Measurements from ENCODE around the gene BBOF1.

DNA sequence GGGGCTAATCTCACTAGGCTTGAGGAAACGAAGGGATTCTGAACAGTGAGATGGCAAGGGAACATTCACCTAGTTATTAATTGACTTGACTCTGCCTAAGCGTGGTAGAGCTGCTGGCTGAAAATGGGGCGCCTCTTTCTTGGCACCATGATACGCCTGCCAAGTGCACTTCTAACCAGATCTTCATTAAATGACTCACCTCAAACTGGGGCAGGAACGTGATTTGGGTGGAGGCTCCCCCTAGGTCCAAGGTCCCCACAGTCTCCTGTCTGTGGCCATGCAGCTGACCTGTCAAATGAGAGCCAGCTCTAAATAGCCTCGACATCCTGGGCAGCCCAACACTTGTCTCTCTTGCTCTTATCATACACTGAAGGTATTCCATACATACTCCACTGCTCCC is 43.0 kb upstream of the BBOF1 start:
- TF ChIP-seq, protein P1, sequence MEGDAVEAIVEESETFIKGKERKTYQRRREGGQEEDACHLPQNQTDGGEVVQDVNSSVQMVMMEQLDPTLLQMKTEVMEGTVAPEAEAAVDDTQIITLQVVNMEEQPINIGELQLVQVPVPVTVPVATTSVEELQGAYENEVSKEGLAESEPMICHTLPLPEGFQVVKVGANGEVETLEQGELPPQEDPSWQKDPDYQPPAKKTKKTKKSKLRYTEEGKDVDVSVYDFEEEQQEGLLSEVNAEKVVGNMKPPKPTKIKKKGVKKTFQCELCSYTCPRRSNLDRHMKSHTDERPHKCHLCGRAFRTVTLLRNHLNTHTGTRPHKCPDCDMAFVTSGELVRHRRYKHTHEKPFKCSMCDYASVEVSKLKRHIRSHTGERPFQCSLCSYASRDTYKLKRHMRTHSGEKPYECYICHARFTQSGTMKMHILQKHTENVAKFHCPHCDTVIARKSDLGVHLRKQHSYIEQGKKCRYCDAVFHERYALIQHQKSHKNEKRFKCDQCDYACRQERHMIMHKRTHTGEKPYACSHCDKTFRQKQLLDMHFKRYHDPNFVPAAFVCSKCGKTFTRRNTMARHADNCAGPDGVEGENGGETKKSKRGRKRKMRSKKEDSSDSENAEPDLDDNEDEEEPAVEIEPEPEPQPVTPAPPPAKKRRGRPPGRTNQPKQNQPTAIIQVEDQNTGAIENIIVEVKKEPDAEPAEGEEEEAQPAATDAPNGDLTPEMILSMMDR (IDR thresholded peaks at IDR 0.05) = no peak
- no peak for TF ChIP-seq EP300 (IDR thresholded peaks at IDR 0.05)

Measured in tibial nerve (tissue), 4 donors.